HAP-1 (cell line): ENCODE data around the gene TNIK.
"Not testable (repeated sequence)": the region's sequence is repeated elsewhere in the genome, so short reads cannot be mapped to it uniquely, and the experiment has no call there.

Experiments
- DNase-seq, 2 experiments: peaks; one replicate each; pipeline ENCODE4 v3.0.0-alpha.2; 2016 to 2020; ENCODE audit warnings: low spot score in 2 of 2
- H3K27me3 ChIP-seq: fragments of 250-450 bp; sonication (Bioruptor Pico); 2 replicates; pipeline ENCODE4 v1.5.1; 2020; ENCODE audit warnings: low read depth, mild to moderate bottlenecking, moderate library complexity
- H3K36me3 ChIP-seq: fragments of 250-450 bp; sonication (Bioruptor Pico); replicated peaks from 2 replicates; pipeline ENCODE4 v1.5.1; 2020; ENCODE audit warnings: mild to moderate bottlenecking
- H3K4me1 ChIP-seq: fragments of 250-450 bp; sonication (Bioruptor Pico); 2 replicates; pipeline ENCODE4 v1.5.1; 2020; ENCODE audit warnings: mild to moderate bottlenecking
- H3K4me3 ChIP-seq: fragments of 250-450 bp; sonication (Bioruptor Pico); 2 replicates; pipeline ENCODE4 v1.5.1; 2020; ENCODE audit warnings: mild to moderate bottlenecking, moderate library complexity
- H3K9me3 ChIP-seq: fragments of 250-450 bp; sonication (Bioruptor Pico); 2 replicates; pipeline ENCODE4 v1.5.1; 2020; ENCODE audit warnings: mild to moderate bottlenecking, moderate library complexity
- in situ Hi-C: fragments of 300-500 bp; cut with MboI; formaldehyde crosslinking; loops from 3 replicates; pipeline ENCODE4 v1.14.3; 2020; ENCODE audit warnings: low sequenced_read_pairs, inconsistent platforms, mixed read lengths

Gene TNIK

DNA sequence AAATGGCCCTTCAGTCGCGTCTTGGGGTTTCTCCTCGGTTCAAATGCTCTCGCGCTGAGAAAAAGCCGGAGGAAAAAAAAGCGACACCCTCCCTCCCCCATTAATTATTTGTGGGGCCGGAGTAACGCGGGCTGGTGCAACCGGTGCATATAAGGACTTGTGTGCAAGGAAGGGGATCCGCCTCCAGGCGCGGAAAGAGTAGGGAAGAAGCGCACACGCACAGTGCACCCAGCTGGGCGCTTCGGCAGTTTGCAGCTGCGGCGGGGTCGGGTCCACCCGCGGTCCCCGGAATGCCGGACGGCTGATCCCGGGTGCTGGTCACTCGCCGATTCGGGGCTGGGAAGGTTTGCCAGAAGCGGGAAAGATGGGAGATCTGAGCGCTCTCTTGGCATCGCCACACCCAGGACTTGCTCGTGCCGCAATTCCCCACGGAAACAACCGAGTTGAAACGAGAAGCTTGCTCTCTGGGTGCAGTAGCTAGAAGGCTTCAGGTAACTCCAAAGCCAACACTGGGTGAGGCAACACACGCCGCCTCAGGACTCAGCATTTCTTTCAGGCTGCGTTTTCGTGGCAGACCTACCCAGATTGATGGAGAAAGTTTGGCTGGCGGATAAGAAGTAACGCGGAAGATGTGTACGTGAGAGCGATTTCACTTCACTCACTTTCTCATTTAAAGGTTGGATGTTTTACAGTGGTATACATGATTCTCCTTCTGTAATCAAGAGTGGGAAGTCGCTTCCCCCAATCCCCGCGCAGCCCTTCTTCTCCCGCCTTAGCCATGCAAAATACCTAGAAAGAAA is 720 bp upstream of the TNIK start:
- in situ Hi-C loops = no loop called here
- no peaks in the 10 kb centered on the region for H3K9me3 ChIP-seq
- DNase-seq = peak; percentile 56 to 76
- no peaks in the 10 kb centered on the region for H3K27me3 ChIP-seq
- H3K36me3 ChIP-seq = no peaks in the 10 kb centered on the region
- H3K4me3 ChIP-seq = peak overlapping the region; percentile 78
- peaks cover 30% of the 10 kb centered on the region for H3K4me1 ChIP-seq

DNA sequence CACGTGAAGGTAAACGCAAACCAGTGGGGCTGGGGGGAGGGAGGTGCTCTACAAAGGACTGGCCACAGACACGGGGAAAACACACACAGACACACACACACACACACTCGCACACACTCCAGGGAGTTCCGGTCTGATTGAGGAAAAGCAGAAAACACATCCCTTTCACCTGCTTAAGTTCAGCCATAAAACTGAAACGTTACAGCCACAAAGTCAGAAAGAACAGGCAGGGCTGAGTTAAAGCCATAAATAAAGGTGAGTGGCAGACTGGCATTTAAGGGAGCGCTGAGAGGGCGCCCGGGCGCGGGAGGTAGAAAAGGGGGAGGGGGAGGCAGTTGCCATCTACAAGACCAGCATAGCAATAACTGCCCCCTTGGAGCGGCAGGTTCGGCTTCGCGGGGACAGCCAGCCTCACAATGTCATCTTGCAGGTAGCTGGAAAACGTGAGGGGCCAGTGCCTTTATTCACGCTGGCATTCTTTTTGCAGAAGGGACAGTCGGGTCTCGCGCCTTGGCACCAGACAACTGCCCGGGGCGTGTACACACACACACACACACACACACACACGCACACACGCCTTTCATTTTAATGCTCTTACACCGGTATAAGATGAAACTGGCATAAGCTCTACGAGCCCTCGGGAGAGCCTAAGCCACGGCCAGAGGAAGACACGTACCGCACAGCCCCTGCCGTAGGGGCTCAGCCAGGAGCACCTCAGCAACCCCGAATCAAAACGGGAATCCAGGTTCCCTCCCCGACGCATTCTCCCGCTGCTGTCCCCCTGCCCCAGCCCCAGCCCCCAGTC is 866 bp downstream of the TNIK start:
- no peaks in the 10 kb centered on the region for H3K27me3 ChIP-seq
- peak in 1 of 2 experiments; percentile 55 for DNase-seq
- H3K36me3 ChIP-seq = no peaks in the 10 kb centered on the region
- peak overlapping the region; percentile 78 for H3K4me3 ChIP-seq
- no peaks in the 10 kb centered on the region for H3K9me3 ChIP-seq
- peaks cover 30% of the 10 kb centered on the region for H3K4me1 ChIP-seq
- in situ Hi-C loops = no loop called here

DNA sequence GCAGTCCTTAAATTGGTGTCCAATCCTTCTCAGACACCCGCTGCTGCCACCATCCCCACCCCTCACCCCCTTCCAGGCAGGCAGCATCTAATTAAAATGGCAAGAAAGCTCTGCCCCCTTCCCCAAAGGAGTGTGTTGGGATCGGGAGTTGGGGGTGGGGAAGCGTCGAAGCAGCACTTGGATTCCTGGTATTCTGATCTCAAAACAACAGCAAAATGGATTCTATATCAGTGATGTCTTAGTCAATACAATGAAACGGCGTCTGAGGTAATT is 1.4 kb downstream of the TNIK start:
- Histone ChIP-seq H3K27me3 (no peaks in the 10 kb centered on the region), H3K9me3 (no peaks in the 10 kb centered on the region), H3K4me1 (peaks cover 30% of the 10 kb centered on the region), H3K36me3 (no peaks in the 10 kb centered on the region), H3K4me3 (peak overlapping the region; percentile 78)
- peak in 1 of 2 experiments; percentile 36 for DNase-seq
- in situ Hi-C loops = no loop called here

DNA sequence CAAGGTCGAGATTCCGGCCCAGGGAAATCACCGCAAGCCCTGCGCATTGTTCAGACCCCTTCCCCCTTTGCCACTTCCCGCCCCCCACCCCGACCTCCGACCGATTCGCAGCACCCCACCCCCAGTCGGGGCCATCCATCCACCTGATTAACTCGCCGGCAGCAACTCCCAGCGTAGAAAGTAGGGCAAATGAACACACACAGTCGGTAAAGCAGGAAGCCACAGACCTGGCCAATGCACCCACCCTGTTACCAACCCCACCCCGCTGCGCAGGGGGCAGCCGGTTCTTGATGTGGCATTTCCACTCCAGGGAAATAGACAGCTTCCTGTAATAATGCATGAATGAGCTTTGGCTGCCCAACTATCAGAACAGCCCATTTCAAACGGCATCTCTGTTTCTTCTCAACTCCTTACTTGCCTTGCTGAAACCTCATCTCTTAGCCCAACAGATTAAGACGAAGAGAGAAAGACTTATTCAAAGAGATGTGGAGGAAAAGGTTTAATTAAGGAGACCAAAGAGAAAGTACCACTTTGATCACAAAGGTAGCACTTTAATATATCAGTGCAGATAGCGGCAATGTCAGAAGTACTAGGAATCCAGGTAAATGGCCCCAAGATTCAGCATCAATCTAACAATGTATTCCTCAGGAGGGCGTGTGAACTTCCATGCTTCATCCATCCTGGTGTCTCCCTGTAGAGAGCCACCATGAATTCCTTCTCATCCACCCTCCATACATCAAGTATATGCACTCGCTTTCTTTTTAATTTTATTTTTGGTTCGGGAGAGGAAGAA is 1.9 kb downstream of the TNIK start:
- H3K27me3 ChIP-seq = no peaks in the 10 kb centered on the region
- no peaks in the 10 kb centered on the region for H3K9me3 ChIP-seq
- DNase-seq = no peak
- H3K4me3 ChIP-seq = peak overlapping the region; percentile 78
- H3K36me3 ChIP-seq = no peaks in the 10 kb centered on the region
- peaks cover 30% of the 10 kb centered on the region for H3K4me1 ChIP-seq
- in situ Hi-C loops = no loop called here

DNA sequence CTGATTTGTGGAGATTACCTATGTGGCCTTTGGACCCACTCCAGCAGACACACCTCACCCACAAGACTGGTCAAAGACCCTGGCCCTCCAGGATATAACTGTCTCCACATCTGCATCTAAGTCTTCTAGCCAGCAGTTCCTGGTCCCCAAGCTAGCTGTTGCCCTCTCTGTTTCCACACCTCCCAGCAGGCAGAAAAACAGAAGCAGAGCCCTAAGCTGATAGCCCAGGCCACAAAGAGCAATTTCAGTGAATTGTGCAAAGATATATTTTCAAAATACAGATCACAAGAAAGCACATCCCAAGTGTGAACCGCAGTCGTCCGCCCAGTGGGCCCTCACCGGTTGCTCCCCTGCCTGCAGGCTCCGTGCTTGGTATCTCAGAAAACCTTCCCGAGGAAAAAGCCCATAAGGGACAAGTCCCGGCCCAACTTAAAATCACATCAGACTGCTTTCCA is 2.6 kb downstream of the TNIK start:
- Histone ChIP-seq H3K4me1 (peaks cover 29% of the 10 kb centered on the region), H3K4me3 (no peak overlapping the region), H3K27me3 (no peaks in the 10 kb centered on the region), H3K9me3 (no peaks in the 10 kb centered on the region), H3K36me3 (no peaks in the 10 kb centered on the region)
- DNase-seq = no peak
- in situ Hi-C loops = no loop called here

DNA sequence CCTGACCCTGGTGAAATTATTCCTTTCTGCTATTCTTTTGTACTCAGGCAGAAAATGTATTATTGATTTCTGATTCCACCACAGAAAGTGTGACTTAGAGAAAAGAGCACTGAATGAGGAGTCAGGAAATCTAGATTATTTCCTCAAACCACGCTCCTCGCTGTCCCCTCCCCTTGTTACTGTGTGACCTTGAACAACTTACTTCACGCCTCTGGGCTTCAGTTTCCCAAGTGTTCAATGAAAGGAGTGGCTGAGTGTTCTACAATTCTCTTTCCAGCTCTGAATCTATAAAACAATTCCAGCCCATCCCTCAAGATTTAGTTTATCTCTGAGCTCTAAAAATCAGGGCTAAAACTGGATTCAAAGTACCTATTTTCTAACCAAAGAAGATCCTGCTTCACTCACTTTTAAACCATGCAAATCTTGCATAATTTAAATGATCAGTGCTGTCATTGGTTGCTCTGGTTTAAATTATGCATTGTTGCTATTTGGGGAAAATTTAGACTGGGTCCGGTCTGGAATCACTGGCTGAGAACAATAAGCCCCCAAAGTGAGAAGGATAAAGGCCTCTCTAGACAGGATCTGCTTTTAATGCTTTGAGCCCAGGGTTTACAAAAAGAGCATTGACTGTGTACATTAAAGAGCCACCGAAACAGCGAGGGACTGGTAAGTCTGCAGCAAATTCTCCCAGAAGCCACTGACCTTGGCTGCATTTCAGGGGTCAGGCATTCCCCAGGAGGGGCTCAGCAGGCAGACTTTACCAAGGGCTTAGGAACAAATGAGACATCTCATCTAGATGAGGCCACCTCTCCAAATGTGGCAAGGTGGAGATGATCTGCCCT is 3.2 kb downstream of the TNIK start:
- peak in 1 of 2 experiments; percentile 14 for DNase-seq
- in situ Hi-C loops = no loop called here
- H3K9me3 ChIP-seq = no peaks in the 10 kb centered on the region
- peaks cover 22% of the 10 kb centered on the region for H3K4me1 ChIP-seq
- no peak overlapping the region for H3K4me3 ChIP-seq
- H3K27me3 ChIP-seq = no peaks in the 10 kb centered on the region
- no peaks in the 10 kb centered on the region for H3K36me3 ChIP-seq

DNA sequence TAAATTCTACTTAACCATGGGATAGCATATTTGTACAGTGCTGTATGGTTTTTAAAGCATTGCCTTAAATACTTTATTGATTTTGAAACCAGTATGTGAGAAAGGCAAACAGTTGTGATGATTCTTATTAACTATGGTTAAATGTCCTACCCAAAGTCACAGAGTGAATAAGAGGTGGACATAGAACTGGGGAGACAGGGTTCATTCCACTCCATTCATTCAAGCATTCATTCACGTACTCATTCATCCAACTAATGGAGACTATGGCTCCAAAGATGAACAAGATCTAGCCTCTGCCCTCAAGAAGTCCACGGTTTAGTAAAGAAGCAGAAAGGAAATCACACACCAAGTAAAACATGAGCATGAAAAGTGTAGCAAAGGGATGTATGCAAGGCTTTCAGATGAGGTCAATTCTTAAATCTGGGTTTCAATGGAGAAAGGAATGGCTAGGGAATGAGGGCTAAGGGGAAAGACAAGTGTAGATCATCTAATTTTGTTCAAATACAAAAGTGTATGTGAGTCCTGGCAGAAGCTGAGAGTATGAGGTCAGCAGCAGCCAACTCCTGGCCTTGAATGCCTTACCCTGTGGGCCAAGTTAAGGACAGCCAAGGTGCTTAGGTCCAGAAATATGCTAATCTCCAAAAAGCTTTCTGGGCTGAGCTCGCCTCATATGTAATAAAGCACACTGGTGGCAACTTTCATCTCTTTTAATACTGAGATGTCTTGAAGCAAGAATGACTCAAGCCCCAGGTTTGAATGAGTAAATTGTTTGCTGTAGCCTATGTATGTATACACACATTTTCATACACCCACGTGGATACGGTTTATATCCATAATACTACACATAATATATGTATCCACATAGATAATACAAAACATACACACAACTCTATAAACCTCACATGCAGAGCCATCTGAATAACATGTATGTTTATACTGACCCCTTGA is 4.3 kb downstream of the TNIK start:
- no peaks in the 10 kb centered on the region for H3K27me3 ChIP-seq
- H3K9me3 ChIP-seq = no peaks in the 10 kb centered on the region
- no peak overlapping the region for H3K4me3 ChIP-seq
- peaks cover 16% of the 10 kb centered on the region for H3K4me1 ChIP-seq
- DNase-seq = no peak
- in situ Hi-C loops = no loop called here
- H3K36me3 ChIP-seq = no peaks in the 10 kb centered on the region

DNA sequence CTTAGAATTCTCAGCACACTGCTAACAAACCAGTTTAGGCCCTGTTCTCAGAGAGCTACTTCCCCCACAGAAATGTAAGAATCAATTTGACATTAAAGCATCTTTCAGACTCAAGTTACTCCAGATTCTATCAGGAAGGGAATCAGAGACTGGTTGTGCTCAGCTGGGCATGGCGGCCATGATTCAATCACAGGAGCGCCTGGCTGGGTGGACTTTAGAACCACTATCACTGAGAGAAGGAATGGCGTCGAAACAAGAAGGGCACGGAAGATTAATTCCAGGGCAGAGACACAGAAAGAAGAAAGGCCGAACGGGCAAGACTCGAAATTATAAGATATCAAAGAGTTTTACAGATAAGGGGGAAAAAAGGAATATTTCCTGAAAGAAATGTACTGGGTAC is 6.2 kb downstream of the TNIK start:
- Histone ChIP-seq H3K27me3 (no peaks in the 10 kb centered on the region), H3K4me1 (peaks cover 16% of the 10 kb centered on the region), H3K9me3 (no peaks in the 10 kb centered on the region), H3K4me3 (no peak overlapping the region), H3K36me3 (no peaks in the 10 kb centered on the region)
- in situ Hi-C loops = no loop called here
- DNase-seq = no peak

DNA sequence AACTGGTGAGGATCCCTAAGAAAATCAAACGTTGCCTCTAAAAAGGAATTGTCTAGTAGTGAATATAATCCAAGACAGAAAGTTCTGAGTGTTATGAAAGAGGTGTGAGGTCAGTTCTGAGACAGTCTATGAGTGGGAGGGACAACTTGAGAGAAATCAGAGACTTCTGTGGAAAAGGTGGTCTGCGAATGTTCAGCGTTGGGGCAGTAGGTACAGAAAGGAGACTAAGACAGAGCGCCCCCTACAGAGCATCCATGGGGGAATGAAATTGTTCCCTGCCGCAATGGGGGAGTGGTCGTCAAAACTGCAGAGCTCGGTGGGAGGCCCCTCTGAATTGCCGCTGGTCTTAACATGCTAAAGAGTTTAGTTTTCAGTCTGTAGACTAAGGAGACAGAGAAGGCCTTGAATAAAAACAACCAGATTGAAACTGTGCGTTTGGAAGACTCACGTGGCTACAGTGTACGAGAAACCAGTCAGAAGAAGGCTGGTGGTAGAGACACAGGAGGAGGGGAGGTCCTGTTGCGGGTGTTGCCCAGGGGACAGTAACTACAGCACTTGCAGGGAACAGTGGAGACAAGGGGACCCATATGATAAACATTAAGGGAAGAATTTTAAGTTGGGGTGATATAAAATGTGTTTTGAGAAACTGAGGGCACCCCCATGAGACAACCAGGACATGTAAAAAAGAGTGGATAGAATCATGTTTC is 6.9 kb downstream of the TNIK start:
- H3K4me1 ChIP-seq = peaks cover 14% of the 10 kb centered on the region
- H3K36me3 ChIP-seq = no peaks in the 10 kb centered on the region
- no peaks in the 10 kb centered on the region for H3K27me3 ChIP-seq
- peak in 1 of 2 experiments; percentile 49 for DNase-seq
- in situ Hi-C loops = no loop called here
- no peak overlapping the region for H3K4me3 ChIP-seq
- H3K9me3 ChIP-seq = no peaks in the 10 kb centered on the region

DNA sequence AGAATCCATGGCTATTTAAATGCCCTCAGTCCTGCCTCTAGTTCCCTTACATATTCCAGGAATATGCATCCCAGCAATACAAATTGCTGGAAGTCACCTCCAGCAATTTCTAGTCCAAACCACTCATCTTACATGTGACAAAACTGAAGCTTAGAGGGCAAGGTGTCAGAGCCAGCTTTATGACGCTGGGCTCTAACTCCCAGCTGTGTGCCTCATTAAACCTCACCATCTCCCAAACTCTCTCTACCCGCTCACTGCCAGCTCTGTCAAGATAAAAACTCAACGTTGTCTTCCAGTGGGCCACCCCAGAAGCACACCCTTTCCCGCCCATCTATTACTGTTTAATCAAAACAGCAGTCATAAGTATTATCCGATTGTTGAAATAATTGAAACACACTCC is 7.9 kb downstream of the TNIK start:
- H3K4me1 ChIP-seq = peaks cover 7% of the 10 kb centered on the region
- H3K4me3 ChIP-seq = no peak overlapping the region
- H3K36me3 ChIP-seq = no peaks in the 10 kb centered on the region; the same call in 1 of the 2 replicates
- H3K9me3 ChIP-seq = no peaks in the 10 kb centered on the region
- in situ Hi-C loops = no loop called here
- DNase-seq = no peak
- H3K27me3 ChIP-seq = no peaks in the 10 kb centered on the region

DNA sequence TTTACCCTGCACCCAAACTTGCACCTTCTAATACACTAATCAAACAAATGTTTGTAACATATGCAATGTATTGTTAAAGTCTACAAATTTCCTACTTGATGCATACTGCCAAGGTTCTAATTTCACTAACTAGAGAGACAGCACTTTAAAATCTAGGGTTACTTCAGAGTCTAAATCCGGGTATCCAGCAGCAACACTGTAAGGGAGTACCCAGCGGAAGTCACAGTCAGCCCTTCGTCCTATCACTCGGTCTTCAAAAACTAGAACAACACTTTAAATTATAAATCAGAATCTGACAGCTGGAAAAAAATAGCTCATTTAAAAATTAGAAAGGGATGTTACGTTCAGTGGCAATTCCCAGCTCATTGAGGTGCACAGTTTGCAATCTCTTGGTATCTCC is 8.3 kb downstream of the TNIK start:
- H3K4me1 ChIP-seq = peaks cover 2% of the 10 kb centered on the region
- no peaks in the 10 kb centered on the region for H3K27me3 ChIP-seq
- no peak for DNase-seq
- in situ Hi-C loops = no loop called here
- no peak overlapping the region for H3K4me3 ChIP-seq
- no peaks in the 10 kb centered on the region; the same call in 1 of the 2 replicates for H3K36me3 ChIP-seq
- no peaks in the 10 kb centered on the region for H3K9me3 ChIP-seq

DNA sequence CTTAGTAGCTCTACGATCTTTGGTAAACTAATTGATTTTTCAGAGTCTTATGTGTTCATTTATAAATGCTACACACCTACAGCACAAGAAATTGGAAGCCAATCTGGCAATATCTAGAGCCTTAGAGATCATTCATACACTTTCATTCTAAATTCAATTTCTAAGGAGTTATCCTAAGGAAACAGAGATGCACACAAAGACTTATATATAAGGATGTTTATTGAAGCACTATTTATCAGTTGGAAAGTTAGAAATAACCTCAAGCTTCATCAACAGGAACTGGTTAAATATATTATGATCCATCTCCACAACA is 12.7 kb downstream of the TNIK start:
- H3K36me3 ChIP-seq, H3K4me3 ChIP-seq, H3K4me1 ChIP-seq, DNase-seq, in situ Hi-C loops, H3K27me3 ChIP-seq, H3K9me3 ChIP-seq: not testable (repeated sequence)
